ENCODE results near the gene AKAP6. TPM values are rescaled to one million over a fixed set of nuclear protein-coding genes. Genes with fewer than 3 reads are reported as not detected.

AKAP6 gene
- total RNA-seq, 1 donor from 2014 or later, result 8.5 TPM

DNA sequence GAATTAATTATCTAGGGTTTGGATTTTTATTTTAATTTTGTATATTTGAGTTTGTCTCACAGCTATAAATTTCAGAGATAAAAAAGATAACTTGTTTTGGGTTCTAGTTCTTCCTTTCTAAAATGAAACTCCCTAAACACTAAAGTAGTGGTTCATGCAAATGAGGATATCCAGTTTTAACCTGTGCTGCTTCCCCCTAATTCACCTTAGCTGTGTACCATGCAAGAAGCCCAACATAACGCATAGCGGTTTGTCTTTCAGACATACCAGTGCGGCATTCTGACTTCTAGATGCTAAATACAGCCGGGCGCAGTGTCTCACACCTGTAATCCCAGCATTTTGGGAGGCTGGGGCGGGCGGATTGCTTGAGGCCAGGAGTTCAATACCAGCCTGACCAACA lies 320.9 kb downstream of the AKAP6 start:
- DNase-seq (ENCODE audit: low spot score in 2 of 2, unreplicated experiment in 2 of 2), result no peak
- Mint-ChIP-seq H3K36me3 (no peaks in the 10 kb centered on the region), H3K4me3 (no peak overlapping the region), H3K9me3 (no peaks in the 10 kb centered on the region), H3K4me1 (no peaks in the 10 kb centered on the region), H3K27me3 (ENCODE audit: low read depth) (no peaks in the 10 kb centered on the region), H3K27ac (no peak overlapping the region)
- no peak for TF ChIP-seq CTCF (IDR thresholded peaks at IDR 0.05; ENCODE audit: unreplicated experiment)

GRCh38 chr14:32650665-32651064 lies 321.6 kb downstream of the AKAP6 start:
- Mint-ChIP-seq H3K4me3 (no peak overlapping the region), H3K36me3 (no peaks in the 10 kb centered on the region), H3K9me3 (no peaks in the 10 kb centered on the region), H3K27ac (no peak overlapping the region), H3K27me3 (ENCODE audit: low read depth) (no peaks in the 10 kb centered on the region), H3K4me1 (no peaks in the 10 kb centered on the region)
- TF ChIP-seq CTCF (IDR thresholded peaks at IDR 0.05; ENCODE audit: unreplicated experiment), result no peak
- no peak for DNase-seq (ENCODE audit: low spot score in 2 of 2, unreplicated experiment in 2 of 2)

- H3K4me3 Mint-ChIP-seq, result no peak overlapping the region
- H3K4me1 Mint-ChIP-seq, result peaks cover 9% of the 10 kb centered on the region
- H3K36me3 Mint-ChIP-seq, result no peaks in the 10 kb centered on the region
- TF ChIP-seq CTCF (IDR thresholded peaks at IDR 0.05; ENCODE audit: unreplicated experiment), result no peak
- H3K27me3 Mint-ChIP-seq (ENCODE audit: low read depth), result no peaks in the 10 kb centered on the region
- H3K9me3 Mint-ChIP-seq, result no peaks in the 10 kb centered on the region
- DNase-seq (ENCODE audit: low spot score in 2 of 2, unreplicated experiment in 2 of 2), result no peak
- no peak overlapping the region for H3K27ac Mint-ChIP-seq
These were observed 325.0 kb downstream of the AKAP6 start for GRCh38 chr14:32654106-32654505.

- H3K4me3 Mint-ChIP-seq, result no peak overlapping the region
- H3K27ac Mint-ChIP-seq, result no peak overlapping the region
- TF ChIP-seq CTCF (IDR thresholded peaks at IDR 0.05; ENCODE audit: unreplicated experiment), result no peak
- no peaks in the 10 kb centered on the region for H3K27me3 Mint-ChIP-seq (ENCODE audit: low read depth)
- H3K36me3 Mint-ChIP-seq, result no peaks in the 10 kb centered on the region
- no peaks in the 10 kb centered on the region for H3K9me3 Mint-ChIP-seq
- DNase-seq (ENCODE audit: low spot score in 2 of 2, unreplicated experiment in 2 of 2), result no peak
- H3K4me1 Mint-ChIP-seq, result peaks cover 9% of the 10 kb centered on the region
These were observed 327.5 kb downstream of the AKAP6 start for GRCh38 chr14:32656601-32657000.

GRCh38 chr14:32657081-32657480 lies 328.0 kb downstream of the AKAP6 start:
- no peak for DNase-seq (ENCODE audit: low spot score in 2 of 2, unreplicated experiment in 2 of 2)
- peaks cover 9% of the 10 kb centered on the region for H3K4me1 Mint-ChIP-seq
- no peak for TF ChIP-seq CTCF (IDR thresholded peaks at IDR 0.05; ENCODE audit: unreplicated experiment)
- no peaks in the 10 kb centered on the region for H3K36me3 Mint-ChIP-seq
- no peaks in the 10 kb centered on the region for H3K9me3 Mint-ChIP-seq
- no peak overlapping the region for H3K4me3 Mint-ChIP-seq
- H3K27me3 Mint-ChIP-seq (ENCODE audit: low read depth), result no peaks in the 10 kb centered on the region
- no peak overlapping the region for H3K27ac Mint-ChIP-seq

- TF ChIP-seq CTCF (IDR thresholded peaks at IDR 0.05; ENCODE audit: unreplicated experiment), result no peak
- H3K27me3 Mint-ChIP-seq (ENCODE audit: low read depth), result no peaks in the 10 kb centered on the region
- H3K27ac Mint-ChIP-seq, result no peak overlapping the region
- no peak for DNase-seq (ENCODE audit: low spot score in 2 of 2, unreplicated experiment in 2 of 2)
- H3K4me3 Mint-ChIP-seq, result no peak overlapping the region
- no peaks in the 10 kb centered on the region for H3K9me3 Mint-ChIP-seq
- H3K36me3 Mint-ChIP-seq, result no peaks in the 10 kb centered on the region
- peaks cover 9% of the 10 kb centered on the region for H3K4me1 Mint-ChIP-seq
These were observed 332.1 kb downstream of the AKAP6 start for GRCh38 chr14:32661216-32661615.

All from mesothelial cell of epicardium (in vitro differentiated cells).